Measurements from ENCODE around the gene C5AR1. TPM values are rescaled to one million over a fixed set of nuclear protein-coding genes. Genes with fewer than 3 reads are reported as not detected.
"Not testable (repeated sequence)": the region's sequence is repeated elsewhere in the genome, so short reads cannot be mapped to it uniquely, and the experiment has no call there.

C5AR1 gene
- 1 to 10 TPM; 1.3 to 7.6 TPM for total RNA-seq

DNA sequence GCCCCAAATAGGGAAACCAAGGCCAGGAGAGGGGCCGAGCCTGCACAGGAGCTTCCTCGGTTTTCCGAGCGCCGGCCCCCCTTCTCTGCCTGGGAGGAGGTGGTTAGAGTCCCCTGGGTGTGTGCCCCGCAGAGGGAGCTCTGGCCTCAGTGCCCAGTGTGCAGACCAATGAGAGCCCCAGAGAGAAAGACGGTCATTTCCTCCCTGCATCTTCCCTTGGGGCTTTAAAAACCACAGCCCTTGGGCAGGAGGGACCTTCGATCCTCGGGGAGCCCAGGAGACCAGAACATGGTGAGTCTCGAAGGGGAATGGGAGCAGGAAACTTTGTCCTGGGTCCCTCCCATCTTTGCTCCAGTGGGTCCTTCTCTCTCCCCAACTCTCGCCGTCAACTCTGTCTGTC lies at the start of gene C5AR1:
Gene C5AR1 (plus strand): TSS at position 254 of the 400 bp plus-strand sequence. CDS start 35 bp downstream, at position 289.
- Mint-ChIP-seq H3K4me1 (ENCODE audit: low read depth in 2 of 2) (peaks cover 4 to 6% of the 10 kb centered on the region in 2 donors), H3K4me3 (peak within 1 kb of the TSS; percentile 17), H3K9me3 (no peaks in the 10 kb centered on the region), H3K27ac (no peak within 1 kb of the TSS), H3K27me3 (peaks cover 20 to 23% of the 10 kb centered on the region in 2 donors), H3K36me3 (no peaks in the 10 kb centered on the region)
- DNase-seq (ENCODE audit: low spot score) = no peak
- ATAC-seq = peak in 1 of 2 donors; percentile 59

DNA sequence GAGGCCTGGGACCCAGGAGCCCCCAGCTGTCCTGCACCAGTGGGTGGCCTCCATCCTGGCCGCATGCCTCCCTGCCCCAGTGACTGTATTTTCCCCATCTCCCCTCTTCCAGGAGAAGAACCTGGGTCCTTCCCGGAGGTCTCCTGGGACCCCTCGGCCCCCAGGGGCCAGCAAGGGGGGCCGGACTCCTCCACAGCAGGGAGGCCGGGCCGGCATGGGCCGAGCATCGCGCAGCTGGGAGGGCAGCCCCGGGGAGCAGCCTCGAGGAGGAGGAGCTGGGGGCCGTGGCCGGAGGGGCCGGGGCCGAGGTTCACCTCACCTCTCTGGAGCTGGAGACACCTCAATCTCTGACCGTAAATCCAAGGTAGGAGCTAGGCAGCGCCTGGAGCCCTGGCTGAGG lies 49.2 kb upstream of the C5AR1 start:
- H3K4me3 Mint-ChIP-seq = no peak overlapping the region
- no peak overlapping the region for H3K27ac Mint-ChIP-seq
- no peak for DNase-seq (ENCODE audit: low spot score)
- H3K36me3 Mint-ChIP-seq = peaks cover 19% of the 10 kb centered on the region
- peaks cover 43 to 48% of the 10 kb centered on the region in 2 donors for H3K4me1 Mint-ChIP-seq (ENCODE audit: low read depth in 2 of 2)
- no peaks in the 10 kb centered on the region for H3K9me3 Mint-ChIP-seq
- H3K27me3 Mint-ChIP-seq = no peaks in the 10 kb centered on the region
- ATAC-seq = no peak

DNA sequence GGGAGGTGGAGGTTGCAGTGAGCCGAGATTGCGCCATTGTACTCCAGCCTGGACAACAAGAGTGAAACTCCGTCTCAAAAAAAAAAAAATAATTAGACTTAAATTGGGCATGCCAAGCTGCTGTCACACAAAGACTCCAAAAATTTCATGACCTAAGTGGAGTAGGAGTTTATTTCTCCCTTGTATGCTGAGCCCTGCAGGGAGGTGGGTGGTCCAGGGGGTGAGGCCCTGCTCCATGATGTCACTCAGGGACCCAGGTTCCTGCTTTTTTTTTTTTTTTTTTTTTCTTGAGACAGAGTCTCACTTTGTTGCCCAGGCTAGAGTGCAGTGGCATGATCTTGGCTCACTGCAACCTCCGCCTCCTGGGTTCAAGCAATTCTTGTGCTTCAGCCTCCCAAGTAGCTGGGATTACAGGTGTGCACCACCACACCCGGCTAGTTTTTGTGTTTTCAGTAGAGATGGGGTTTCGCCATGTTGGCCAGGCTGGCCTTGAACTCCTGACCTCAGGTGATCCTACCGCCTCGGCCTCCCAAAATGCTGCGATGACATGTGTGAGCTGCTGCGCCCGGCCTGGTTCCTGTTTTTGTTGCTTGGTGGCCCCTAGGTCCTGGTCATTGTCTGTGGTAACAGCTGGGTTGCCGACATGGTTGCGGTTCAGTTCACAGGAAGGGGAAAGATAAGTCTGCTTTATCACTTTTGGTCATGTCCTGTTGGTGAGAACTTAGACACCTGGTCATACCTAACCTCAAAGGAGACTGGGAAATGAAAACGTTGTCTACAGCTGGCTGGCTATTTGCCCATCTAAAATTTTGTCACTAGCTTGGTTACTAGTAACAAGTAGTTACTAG lies 47.5 kb upstream of the C5AR1 start:
- not testable (repeated sequence) for H3K27me3 Mint-ChIP-seq; H3K9me3 Mint-ChIP-seq; DNase-seq (ENCODE audit: low spot score)
- Mint-ChIP-seq H3K36me3 (peaks cover 19% of the 10 kb centered on the region), H3K4me1 (ENCODE audit: low read depth in 2 of 2) (peaks cover 37 to 40% of the 10 kb centered on the region in 2 donors), H3K4me3 (peak overlapping the region; percentile 22), H3K27ac (peak overlapping the region in 1 of 2 donors; percentile 71)
- peak; percentile 67 for ATAC-seq

DNA sequence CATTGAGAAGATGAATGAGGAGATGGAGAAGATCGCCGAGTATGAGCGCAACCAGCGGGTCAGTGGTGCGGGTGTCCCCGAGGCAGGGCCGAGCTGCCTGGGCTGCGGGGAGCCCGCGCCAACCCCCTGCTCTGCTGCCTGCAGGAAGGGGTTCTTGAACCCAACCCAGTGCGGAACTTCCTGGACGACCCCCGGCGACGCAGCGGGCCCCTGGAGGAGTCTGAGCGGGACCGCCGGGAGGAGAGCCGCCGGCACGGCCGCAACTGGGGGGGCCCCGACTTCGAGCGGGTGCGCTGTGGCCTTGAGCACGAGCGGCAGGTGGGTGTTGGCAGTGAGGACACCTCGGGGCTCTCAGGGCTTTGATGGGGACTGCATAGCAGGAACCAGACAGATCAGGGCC lies 45.0 kb upstream of the C5AR1 start:
- H3K27me3 Mint-ChIP-seq = no peaks in the 10 kb centered on the region
- peaks cover 18 to 23% of the 10 kb centered on the region in 2 donors for H3K4me1 Mint-ChIP-seq (ENCODE audit: low read depth in 2 of 2)
- peaks cover 8% of the 10 kb centered on the region for H3K36me3 Mint-ChIP-seq
- H3K4me3 Mint-ChIP-seq = no peak overlapping the region
- H3K27ac Mint-ChIP-seq = no peak overlapping the region
- ATAC-seq (no peak), DNase-seq (ENCODE audit: low spot score) (no peak)
- H3K9me3 Mint-ChIP-seq = no peaks in the 10 kb centered on the region

DNA sequence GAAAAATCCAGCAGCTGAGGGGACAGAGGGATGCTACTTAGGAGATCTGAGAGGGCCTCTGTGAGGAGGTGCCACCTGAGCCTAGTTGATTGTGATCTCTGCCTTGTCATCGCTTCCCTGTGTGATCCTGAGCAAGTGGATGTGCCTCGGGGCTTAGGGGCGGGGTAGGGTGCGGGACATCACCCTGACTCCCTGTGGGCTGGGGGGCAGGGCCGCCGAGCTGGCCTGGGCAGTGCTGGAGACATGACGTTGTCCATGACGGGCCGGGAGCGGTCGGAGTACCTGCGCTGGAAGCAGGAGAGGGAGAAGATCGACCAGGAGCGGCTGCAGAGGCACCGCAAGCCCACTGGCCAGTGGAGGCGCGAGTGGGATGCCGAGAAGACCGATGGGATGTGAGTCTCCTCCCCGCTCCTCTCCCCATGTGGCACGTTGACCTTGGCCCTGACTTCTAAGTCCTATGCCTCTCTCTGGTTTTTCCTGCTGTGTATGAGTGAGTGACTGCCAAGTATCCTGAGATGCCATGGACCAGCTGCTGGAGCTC lies 43.2 kb upstream of the C5AR1 start:
- Mint-ChIP-seq H3K4me1 (ENCODE audit: low read depth in 2 of 2) (peaks cover 8 to 13% of the 10 kb centered on the region in 2 donors), H3K4me3 (no peak overlapping the region), H3K27me3 (no peaks in the 10 kb centered on the region), H3K36me3 (no peaks in the 10 kb centered on the region), H3K9me3 (no peaks in the 10 kb centered on the region), H3K27ac (no peak overlapping the region)
- ATAC-seq (no peak), DNase-seq (ENCODE audit: low spot score) (no peak)

DNA sequence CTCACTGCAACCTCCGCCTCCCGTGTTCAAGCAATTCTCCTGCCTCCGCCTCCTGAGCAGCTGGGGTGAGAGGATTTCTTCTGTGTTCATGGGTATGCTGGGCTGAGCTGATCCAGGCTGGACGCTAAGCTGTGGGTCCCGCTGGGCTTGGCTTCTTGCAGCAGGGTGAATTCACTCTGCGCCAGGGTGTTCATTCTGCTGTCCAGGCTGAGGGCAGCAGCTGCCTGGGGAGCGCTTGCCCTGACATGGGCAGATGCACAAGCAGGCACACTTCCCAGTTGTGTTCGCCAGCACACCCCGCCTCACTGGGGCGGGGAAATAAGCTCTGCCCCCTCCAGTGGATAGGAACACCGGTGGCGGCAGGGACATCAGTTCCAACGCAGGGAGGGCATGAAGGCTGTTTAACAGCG lies 42.3 kb upstream of the C5AR1 start:
- DNase-seq (ENCODE audit: low spot score) (no peak), ATAC-seq (no peak)
- Mint-ChIP-seq H3K27me3 (no peaks in the 10 kb centered on the region), H3K4me3 (no peak overlapping the region), H3K36me3 (no peaks in the 10 kb centered on the region), H3K9me3 (no peaks in the 10 kb centered on the region), H3K4me1 (ENCODE audit: low read depth in 2 of 2) (peaks cover 10 to 14% of the 10 kb centered on the region in 2 donors), H3K27ac (no peak overlapping the region)

DNA sequence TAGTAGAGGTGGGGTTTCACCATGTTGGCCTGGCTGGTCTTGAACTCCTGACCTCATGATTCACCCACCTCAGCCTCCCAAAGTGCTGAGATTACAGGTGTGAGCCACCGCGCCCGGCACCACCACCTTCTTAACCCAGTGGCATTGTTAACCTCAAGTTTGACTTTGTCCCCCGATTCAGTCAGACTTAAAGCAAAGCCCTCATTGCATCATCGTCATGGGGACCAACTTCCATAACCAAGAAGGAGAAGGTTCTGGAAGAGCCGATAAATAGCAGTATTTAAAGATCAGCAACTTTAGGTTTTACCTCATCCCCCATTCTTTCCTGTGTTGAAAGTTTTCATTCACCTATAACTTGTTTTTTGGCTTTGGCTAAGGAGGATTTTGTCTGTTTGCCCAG lies 41.6 kb upstream of the C5AR1 start:
- ATAC-seq = no peak
- peaks cover 10 to 18% of the 10 kb centered on the region in 2 donors for H3K4me1 Mint-ChIP-seq (ENCODE audit: low read depth in 2 of 2)
- no peaks in the 10 kb centered on the region for H3K27me3 Mint-ChIP-seq
- no peak overlapping the region for H3K27ac Mint-ChIP-seq
- no peak for DNase-seq (ENCODE audit: low spot score)
- no peaks in the 10 kb centered on the region for H3K9me3 Mint-ChIP-seq
- H3K4me3 Mint-ChIP-seq = no peak overlapping the region
- H3K36me3 Mint-ChIP-seq = no peaks in the 10 kb centered on the region

DNA sequence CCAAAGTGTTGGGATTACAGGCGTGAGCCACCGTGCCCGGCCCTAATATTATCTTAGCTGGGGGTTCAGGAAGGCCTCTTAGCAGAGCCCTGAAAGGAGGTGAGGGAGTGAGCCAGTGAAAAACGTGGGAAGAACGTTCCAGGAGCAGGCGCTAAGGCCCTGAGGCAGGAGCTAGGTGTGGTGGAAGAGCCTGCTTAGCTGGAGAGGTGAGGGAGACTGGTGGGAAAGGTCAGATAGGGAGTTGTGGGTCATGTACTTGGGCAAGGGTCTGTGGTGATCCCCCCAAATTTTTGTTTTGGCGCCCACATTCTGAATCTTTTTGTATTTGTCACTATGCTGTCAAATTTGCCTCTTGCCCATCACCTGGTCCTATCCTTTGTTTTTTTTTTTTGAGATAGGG lies 40.1 kb upstream of the C5AR1 start:
- no peak for ATAC-seq

DNA sequence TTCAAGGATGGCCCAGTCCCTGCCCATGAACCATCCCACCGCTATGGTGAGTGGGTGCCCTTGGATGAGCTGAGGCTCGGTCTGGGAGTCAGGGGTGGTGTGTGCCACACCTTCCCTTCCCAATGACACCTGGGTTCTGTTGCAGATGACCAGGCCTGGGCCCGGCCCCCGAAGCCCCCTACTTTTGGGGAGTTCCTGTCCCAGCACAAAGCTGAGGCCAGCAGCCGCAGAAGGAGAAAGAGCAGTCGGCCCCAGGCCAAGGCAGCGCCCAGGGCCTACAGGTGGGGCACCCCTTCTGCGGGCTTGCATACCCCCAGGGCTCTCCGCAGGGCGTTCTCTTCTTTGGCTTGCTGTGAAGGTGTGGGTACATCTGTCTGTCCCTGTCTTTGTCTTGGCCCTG lies 39.3 kb upstream of the C5AR1 start:
- Mint-ChIP-seq H3K36me3 (no peaks in the 10 kb centered on the region), H3K4me3 (no peak overlapping the region)
- no peak for ATAC-seq

More for the DNA sequence above, 40.1 kb upstream of the C5AR1 start:
- Mint-ChIP-seq H3K27me3 (no peaks in the 10 kb centered on the region), H3K4me3 (no peak overlapping the region), H3K27ac (no peak overlapping the region), H3K4me1 (ENCODE audit: low read depth in 2 of 2) (peaks cover 10 to 27% of the 10 kb centered on the region in 2 donors), H3K36me3 (no peaks in the 10 kb centered on the region), H3K9me3 (no peaks in the 10 kb centered on the region)
- no peak for DNase-seq (ENCODE audit: low spot score)

DNA sequence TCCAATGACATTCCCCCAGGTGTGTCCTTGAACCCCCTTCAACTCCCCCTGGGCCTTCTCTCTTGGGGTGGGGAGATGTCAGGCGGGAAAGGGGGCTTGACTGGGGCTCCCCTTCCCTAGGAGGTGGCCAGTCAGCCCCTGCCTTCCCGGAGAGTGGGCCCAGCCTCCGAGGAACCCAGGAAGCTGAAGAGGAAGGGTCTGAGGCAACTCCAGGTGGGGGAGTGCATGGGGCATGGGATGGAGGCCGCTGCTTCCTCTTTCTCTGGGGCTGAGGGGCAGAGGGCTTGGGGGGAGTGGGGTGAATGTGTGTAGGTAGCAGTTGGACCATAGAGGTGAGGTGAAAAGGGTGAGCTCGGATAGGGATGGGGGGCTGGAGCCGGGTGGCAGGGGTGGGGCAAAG lies 37.7 kb upstream of the C5AR1 start:
- no peaks in the 10 kb centered on the region for H3K36me3 Mint-ChIP-seq
- ATAC-seq = no peak
- H3K27me3 Mint-ChIP-seq = no peaks in the 10 kb centered on the region
- no peaks in the 10 kb centered on the region for H3K9me3 Mint-ChIP-seq
- peaks cover 19 to 35% of the 10 kb centered on the region in 2 donors for H3K4me1 Mint-ChIP-seq (ENCODE audit: low read depth in 2 of 2)
- peak overlapping the region in 1 of 2 donors; percentile 95 for H3K27ac Mint-ChIP-seq
- peak overlapping the region; percentile 90 for H3K4me3 Mint-ChIP-seq
- no peak for DNase-seq (ENCODE audit: low spot score)

More for the DNA sequence above, 39.3 kb upstream of the C5AR1 start:
- Mint-ChIP-seq H3K4me1 (ENCODE audit: low read depth in 2 of 2) (peaks cover 12 to 30% of the 10 kb centered on the region in 2 donors), H3K9me3 (no peaks in the 10 kb centered on the region), H3K27ac (no peak overlapping the region), H3K27me3 (no peaks in the 10 kb centered on the region)
- DNase-seq (ENCODE audit: low spot score) = no peak

DNA sequence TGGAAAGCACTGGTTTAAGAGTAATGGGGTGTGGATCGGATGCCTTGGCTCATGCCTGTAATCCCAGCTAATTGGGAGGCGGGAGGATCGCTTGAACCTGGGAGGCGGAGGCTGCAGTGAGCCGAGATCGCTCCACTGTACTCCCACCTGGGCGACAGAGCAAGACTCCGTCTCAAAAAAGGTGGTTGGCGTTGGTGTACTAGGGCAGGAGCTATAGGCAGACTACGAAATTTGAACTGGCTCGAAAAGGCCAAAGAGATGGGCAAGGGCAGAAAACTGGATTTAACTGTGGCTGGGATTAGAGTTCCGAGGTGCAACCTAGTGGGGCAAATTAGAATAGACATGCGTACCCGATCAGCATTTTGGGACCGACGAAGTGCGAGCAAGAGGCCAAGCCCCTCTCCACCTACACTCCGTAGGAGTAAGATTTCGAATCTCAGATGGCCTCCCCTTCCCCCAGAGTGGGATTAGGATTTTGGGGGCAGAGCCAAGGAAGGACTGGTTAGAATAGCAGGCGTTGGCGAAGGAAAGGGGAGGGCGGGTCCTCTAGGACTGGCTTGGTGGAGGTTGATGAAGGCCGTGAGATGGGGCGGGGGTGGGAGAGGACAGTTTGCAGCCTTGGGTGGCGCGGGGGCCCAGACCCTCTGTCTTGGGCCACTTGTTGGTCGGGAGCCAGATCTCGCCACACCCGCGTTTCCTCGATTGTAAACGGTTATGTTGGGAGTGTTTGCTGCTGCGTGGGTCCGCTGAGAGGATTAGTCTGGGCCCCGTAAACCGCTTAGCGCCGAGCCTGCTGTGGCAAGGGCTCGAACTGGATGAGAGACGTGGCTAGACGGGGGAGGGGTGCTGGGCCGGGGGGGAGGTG lies 37.0 kb upstream of the C5AR1 start:
- ATAC-seq = no peak
- Mint-ChIP-seq H3K9me3 (no peaks in the 10 kb centered on the region), H3K4me3 (peak overlapping the region; percentile 90), H3K36me3 (no peaks in the 10 kb centered on the region), H3K27me3 (no peaks in the 10 kb centered on the region), H3K27ac (peak overlapping the region; percentile 70 to 95), H3K4me1 (ENCODE audit: low read depth in 2 of 2) (peaks cover 21 to 33% of the 10 kb centered on the region in 2 donors)
- DNase-seq (ENCODE audit: low spot score) = no peak

DNA sequence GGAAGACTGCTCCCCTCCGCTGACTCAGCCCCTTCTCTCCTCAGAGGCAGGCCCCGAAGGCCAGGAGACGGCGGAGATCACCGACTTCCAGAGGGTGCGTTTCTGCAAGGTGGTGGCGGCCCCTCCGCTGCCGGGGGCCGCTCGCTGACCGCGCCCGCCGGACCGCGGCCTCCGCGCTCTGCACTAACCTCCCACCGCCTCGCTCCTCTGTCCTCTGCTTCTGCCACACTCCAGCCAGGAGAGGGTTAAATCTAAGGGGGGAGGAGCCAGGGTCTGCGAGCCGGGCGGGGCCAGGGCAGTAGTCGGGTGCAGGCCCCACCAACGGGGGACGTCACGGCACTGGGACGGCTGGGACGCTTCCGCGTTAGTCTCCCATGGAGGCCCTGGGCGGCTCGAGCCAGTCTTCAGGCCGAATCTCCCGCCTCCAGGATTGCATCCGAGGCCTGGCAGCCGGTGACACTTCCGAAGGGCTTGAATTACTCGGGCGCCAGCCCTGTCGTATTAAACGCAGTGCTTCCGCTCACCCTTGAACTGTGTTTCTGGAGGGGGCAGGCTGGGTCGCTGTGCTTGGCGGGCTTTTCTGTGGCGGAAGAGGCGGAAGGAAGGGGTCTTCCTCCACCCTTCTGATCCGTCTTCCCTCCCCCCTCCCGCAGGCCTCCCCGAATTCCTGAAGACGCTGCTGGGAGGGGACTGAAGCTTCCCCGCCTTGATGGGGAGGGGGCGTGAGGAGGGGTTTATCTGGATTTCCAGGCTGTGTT lies 36.2 kb upstream of the C5AR1 start:
- DNase-seq (ENCODE audit: low spot score) = peak; percentile 91
- Mint-ChIP-seq H3K27me3 (no peaks in the 10 kb centered on the region), H3K9me3 (no peaks in the 10 kb centered on the region), H3K4me1 (ENCODE audit: low read depth in 2 of 2) (peaks cover 25 to 33% of the 10 kb centered on the region in 2 donors), H3K27ac (peak overlapping the region; percentile 95 to 96), H3K36me3 (no peaks in the 10 kb centered on the region), H3K4me3 (peak overlapping the region; percentile 90)
- peak; percentile 81 to 82 for ATAC-seq
